ENCODE results near the gene PPP1R14C. TPM values are rescaled to one million over a fixed set of nuclear protein-coding genes. Genes with fewer than 3 reads are reported as not detected.
"Not testable (repeated sequence)": the region's sequence is repeated elsewhere in the genome, so short reads cannot be mapped to it uniquely, and the experiment has no call there.

The PPP1R14C gene
- total RNA-seq, 6 experiments from 2014 or later: 0.17 TPM; not detected in 5

DNA sequence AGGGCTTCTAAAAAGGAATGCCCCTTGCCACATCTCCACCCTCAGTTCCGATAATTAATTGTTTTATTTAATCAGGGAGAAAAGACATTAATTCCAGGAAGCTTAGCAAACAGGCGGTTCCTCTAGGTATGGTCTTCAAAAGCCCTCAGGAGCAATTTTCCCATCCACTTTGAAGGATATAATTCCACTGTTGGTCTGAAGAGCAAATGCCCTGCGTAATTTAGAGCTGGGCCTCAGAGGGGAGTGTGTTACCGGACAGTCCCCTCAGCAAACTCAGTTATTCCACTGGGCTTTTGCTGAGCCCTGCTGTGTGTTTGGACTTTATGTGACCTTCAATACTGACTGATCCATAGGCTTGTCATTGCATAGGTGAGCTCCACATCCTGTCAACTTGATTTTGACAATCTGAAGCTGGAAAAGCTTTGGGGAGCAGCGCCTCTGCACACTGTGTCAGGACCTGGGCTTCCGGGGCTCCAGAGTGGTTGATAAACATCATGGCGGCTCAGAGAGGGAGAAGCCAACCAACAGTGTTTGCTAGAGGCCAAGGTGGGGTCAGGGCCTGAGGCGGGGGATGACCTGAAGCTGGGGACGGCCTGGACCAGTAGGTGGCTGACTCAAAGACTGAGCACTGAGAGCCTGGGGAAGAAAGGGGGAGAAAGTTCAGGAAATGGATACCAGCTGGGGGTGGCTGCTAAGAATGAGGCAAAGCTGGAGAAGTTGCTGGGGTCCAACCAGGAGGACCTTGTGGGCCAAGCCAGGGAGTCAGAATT, 43.5 kb downstream of the PPP1R14C start:
- Mint-ChIP-seq H3K4me1 (ENCODE audit: low read depth) (0 out of 2 replicates have a peak, but pooled peaks cover 5% of the 10 kb centered on the region), H3K27ac (no peak overlapping the region), H3K9me3 (no peaks in the 10 kb centered on the region), H3K4me3 (no peak overlapping the region), H3K36me3 (ENCODE audit: low read depth) (no peaks in the 10 kb centered on the region), H3K27me3 (ENCODE audit: insufficient read depth) (peaks cover 2% of the 10 kb centered on the region)
- no peak for DNase-seq
- TF ChIP-seq, protein P1, sequence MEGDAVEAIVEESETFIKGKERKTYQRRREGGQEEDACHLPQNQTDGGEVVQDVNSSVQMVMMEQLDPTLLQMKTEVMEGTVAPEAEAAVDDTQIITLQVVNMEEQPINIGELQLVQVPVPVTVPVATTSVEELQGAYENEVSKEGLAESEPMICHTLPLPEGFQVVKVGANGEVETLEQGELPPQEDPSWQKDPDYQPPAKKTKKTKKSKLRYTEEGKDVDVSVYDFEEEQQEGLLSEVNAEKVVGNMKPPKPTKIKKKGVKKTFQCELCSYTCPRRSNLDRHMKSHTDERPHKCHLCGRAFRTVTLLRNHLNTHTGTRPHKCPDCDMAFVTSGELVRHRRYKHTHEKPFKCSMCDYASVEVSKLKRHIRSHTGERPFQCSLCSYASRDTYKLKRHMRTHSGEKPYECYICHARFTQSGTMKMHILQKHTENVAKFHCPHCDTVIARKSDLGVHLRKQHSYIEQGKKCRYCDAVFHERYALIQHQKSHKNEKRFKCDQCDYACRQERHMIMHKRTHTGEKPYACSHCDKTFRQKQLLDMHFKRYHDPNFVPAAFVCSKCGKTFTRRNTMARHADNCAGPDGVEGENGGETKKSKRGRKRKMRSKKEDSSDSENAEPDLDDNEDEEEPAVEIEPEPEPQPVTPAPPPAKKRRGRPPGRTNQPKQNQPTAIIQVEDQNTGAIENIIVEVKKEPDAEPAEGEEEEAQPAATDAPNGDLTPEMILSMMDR (IDR thresholded peaks at IDR 0.05): no peak

DNA sequence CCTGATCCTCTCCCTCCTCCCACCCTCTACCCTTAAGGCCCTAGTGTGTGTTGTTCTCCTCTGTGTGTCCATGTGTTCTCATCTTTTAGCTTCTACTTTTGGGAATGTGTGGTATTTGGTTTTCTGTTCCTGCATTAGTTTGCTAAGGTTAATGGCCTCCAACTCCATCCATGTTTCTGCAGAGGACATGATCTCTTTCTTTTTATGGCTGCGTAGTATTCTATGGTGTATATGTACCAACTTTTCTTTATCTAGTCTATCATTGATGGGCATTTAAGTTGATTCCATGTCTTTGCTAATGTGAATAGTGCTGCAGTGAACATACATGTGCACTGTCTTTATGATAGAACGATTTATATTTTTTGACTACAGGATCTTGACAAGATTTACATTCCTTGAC, 44.6 kb downstream of the PPP1R14C start:
- not testable (repeated sequence) for H3K27me3 Mint-ChIP-seq (ENCODE audit: insufficient read depth); H3K27ac Mint-ChIP-seq; H3K9me3 Mint-ChIP-seq; H3K4me3 Mint-ChIP-seq; DNase-seq; H3K36me3 Mint-ChIP-seq (ENCODE audit: low read depth)
- peaks cover 10% of the 10 kb centered on the region; the same call in 1 of the 2 replicates for H3K4me1 Mint-ChIP-seq (ENCODE audit: low read depth)

DNA sequence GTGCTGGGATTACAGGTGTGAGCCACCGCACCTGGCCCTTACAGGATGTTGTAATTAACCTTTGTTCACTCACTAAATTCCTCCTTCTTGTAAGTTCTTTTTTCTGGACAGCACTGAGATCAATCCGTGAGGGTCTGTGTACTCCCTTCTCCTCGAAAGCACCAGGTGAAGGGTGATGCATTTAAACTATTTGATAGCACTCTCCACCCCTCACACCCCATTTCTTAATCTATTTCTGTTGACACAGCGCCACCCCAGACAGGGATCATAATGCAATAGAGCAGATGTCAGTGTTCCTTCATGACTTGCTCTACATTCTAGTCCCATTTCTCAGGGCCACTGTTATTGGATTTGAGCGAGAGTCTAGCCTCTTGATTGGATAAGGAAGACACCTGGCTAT, 46.3 kb downstream of the PPP1R14C start:
- Mint-ChIP-seq H3K27ac (no peak overlapping the region), H3K27me3 (ENCODE audit: insufficient read depth) (peaks cover 3% of the 10 kb centered on the region), H3K36me3 (ENCODE audit: low read depth) (no peaks in the 10 kb centered on the region), H3K4me1 (ENCODE audit: low read depth) (peaks cover 5% of the 10 kb centered on the region; the same call in 1 of the 2 replicates), H3K4me3 (no peak overlapping the region), H3K9me3 (no peaks in the 10 kb centered on the region)
- no peak for DNase-seq
- TF ChIP-seq, protein P1 (IDR thresholded peaks at IDR 0.05): no peak; the same call in 1 of the 2 replicates

DNA sequence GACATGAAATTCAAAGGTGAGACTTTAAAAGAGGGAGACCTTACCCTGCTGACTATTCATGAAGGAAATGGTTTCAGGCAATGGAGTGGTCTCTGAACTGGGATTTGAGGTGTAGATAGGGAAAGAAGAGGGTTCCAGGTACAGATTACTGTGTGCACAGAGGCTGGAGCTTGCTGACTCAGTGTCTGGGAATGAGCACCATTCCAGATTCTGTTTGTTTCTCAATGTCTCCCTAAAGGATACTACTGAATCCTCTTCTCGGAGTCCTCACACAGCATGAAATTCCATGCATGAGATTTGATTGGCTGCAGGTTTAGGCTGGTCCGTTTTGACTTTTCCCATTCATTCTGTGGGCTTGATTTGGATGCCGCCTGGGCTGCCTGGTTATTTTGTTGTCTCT, 49.0 kb downstream of the PPP1R14C start:
- H3K27ac Mint-ChIP-seq: no peak overlapping the region
- H3K4me3 Mint-ChIP-seq: no peak overlapping the region
- H3K27me3 Mint-ChIP-seq (ENCODE audit: insufficient read depth): peaks cover 6% of the 10 kb centered on the region
- no peaks in the 10 kb centered on the region for H3K9me3 Mint-ChIP-seq
- TF ChIP-seq, protein P1 (IDR thresholded peaks at IDR 0.05): no peak
- H3K4me1 Mint-ChIP-seq (ENCODE audit: low read depth): peaks cover 5% of the 10 kb centered on the region; the same call in 1 of the 2 replicates
- DNase-seq: no peak
- no peaks in the 10 kb centered on the region for H3K36me3 Mint-ChIP-seq (ENCODE audit: low read depth)

DNA sequence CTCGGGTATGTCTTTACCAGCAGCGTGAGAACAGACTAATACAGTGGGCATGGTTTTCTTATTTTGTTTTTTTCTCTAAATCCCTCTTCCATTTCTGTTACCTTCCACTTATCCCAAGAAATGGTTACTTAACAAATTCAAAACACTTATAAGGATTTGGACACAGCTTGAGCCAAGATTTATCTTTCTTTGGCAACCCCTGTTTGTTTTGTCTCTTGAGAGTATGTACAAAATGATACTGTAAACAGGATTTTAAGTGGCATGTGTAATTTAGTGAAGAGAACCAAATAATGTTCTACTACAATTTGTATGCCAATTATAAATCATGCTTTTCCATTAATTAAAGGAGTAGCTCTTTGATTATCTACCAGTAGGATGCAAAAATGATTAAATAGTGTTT, 51.4 kb downstream of the PPP1R14C start:
- Mint-ChIP-seq H3K27ac (no peak overlapping the region), H3K9me3 (no peaks in the 10 kb centered on the region), H3K4me3 (no peak overlapping the region), H3K27me3 (ENCODE audit: insufficient read depth) (peaks cover 10% of the 10 kb centered on the region), H3K4me1 (ENCODE audit: low read depth) (peaks cover 5% of the 10 kb centered on the region; the same call in 1 of the 2 replicates), H3K36me3 (ENCODE audit: low read depth) (no peaks in the 10 kb centered on the region)
- TF ChIP-seq, protein P1 (IDR thresholded peaks at IDR 0.05): no peak
- DNase-seq: no peak

DNA sequence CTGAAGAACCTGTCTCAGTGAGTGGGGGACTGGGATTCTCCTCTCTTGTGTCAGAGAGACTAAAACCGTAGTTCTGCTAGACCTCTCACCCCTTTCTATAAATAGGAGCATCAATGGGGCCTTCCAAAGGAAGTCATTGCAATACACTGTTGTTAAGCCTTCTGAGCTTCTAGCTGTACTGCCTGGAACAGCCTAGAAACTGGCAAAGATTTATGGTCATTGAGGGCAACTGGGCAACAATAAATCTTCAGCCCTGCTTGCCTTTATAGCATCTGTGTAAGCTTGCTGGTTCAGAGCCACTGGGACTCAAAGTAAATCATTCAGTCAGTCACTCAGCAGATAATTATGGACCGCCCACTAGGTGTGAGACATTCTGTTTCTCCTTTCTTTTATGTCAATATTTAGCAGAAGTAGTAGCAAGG, 53.2 kb downstream of the PPP1R14C start:
- no peak for DNase-seq
- no peaks in the 10 kb centered on the region for H3K36me3 Mint-ChIP-seq (ENCODE audit: low read depth)

More for the DNA sequence above, 53.2 kb downstream of the PPP1R14C start:
- no peak overlapping the region for H3K4me3 Mint-ChIP-seq
- peaks cover 5% of the 10 kb centered on the region; the same call in 1 of the 2 replicates for H3K4me1 Mint-ChIP-seq (ENCODE audit: low read depth)
- H3K9me3 Mint-ChIP-seq: no peaks in the 10 kb centered on the region
- TF ChIP-seq, protein P1 (IDR thresholded peaks at IDR 0.05): no peak
- no peak overlapping the region for H3K27ac Mint-ChIP-seq
- peaks cover 13% of the 10 kb centered on the region for H3K27me3 Mint-ChIP-seq (ENCODE audit: insufficient read depth)
